Stimulated activated CD4-positive, alpha-beta T cell treated with anti-CD3 and anti-CD28 coated beads, Interleukin-12 subunit alpha, Interleukin-12 subunit beta, amount 100 ng/mL, for 48 hours (primary cell): ENCODE data around the gene PLEKHH2.
"Not testable (repeated sequence)": the region's sequence is repeated elsewhere in the genome, so short reads cannot be mapped to it uniquely, and the experiment has no call there.

Experiments used
- DNase-seq, 3 donors: peaks; one replicate each; pipeline ENCODE4 v3.0.0-alpha.2; 2020; ENCODE audit warnings: low read depth in 2 of 3, low spot score in 1 of 3

Gene PLEKHH2

DNA sequence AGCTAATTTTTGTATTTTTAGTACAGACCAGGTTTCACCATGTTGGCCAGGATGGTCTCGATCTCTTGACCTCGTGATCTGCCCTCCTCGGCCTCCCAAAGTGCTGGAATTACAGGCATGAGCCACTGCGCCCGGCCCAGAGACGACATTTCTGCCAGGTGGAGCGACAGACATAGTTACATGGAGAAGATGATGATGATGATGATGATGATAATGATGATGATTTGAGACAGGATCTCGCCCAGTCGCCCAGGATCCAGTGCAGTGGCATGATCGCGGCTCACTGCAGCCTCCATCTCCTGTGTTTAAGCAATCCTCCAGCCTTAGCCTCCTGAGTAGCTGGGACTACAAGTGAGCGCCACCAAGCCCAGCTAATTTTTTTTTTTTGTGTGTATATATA is 907 bp upstream of the PLEKHH2 start:
- not testable (repeated sequence) for DNase-seq

DNA sequence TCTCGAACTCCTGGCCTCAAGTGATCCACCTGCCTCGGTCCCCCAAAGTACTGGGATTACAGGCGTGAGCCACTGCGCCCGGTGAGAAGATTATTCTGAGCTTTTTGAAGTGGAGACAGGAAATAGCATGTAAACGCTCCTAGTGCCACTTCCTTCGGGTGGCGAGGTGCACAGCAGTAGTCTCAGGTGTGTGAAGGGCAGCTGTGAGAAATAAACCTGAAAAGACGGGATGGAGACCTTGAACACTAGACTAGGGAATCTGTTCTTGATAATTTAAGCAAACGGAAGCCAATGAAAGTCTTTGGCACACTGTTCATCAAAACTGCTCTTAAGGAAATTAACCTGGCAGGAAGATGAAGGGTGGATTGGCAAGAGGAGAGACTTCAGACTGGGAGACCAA is 439 bp upstream of the PLEKHH2 start:
- peak in 1 of 3 donors; percentile 3 for DNase-seq

- no peak for DNase-seq
These were observed 5.3 kb downstream of the PLEKHH2 start for GRCh38 chr2:43642363-43642762.

DNA sequence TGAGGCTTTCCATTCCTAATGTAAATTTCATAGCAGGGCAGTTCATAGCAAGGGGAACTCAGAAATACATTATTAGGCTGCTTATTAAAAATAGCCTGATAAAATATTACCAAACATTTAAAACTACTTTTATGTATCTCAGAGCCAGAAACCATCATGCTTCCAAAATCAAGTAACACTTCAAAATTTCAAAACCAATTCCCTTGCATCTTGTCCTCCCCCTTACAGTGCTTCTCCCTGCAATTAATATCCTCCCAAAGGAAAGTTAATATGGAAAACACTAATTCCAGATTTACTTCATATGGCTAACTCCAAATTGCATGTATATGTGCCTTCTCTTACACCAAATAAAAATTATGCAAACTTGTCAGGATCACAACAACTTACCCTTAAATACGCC is 6.6 kb downstream of the PLEKHH2 start:
- DNase-seq: no peak

DNA sequence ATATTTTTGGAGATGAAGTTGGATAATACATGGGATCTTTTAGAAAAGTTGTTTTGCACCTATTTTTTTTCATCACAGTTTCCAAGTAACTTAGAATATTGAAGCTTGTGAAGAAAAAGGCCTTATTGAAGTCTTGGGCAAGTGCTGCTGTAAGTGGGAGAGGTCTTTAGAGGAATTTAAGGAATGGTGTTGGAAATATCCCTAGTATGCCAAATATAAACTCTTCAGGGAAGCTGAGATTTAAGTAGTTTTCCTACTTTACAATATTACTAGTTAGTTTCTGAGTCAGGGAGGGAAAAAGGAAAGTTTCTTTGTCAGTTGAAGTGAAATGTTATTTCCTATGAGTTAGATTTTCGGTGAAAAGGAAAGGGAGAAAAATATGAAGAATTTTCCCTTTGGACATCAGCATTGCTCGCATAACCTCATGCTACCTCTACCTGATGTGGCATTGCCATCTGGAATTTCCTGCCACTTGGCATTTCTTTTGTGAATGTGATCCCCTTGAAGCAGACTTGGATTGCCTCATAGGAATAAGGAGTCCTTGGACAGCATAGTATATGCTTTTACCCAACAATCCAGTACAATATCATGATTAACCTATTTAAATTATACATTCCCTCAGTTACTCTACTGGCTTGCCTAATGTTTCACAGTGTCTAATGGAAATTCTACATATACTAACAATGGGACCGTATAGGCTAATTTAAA is 12.1 kb downstream of the PLEKHH2 start:
- DNase-seq: no peak

DNA sequence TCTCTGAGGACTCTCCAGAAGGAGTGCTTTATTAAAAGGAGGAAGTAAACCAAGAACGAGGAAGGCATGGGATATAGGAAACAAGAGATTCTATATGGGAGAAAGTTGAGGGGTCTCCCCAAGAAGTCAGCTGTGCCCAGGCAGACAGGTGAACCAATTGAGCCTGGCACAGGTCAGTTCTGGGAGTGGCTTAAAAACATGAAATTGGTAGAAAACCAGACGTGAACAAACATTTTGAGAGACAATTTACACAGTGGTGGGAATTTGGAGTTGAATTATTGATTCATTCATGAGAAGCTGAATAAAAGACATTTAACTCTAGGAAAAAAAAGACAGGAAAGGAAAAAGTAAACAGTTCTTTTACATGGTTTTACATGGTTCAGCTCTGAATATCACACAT is 16.4 kb downstream of the PLEKHH2 start:
- no peak for DNase-seq

GRCh38 chr2:43657241-43657640 is 20.2 kb downstream of the PLEKHH2 start:
- DNase-seq: no peak

GRCh38 chr2:43675646-43676321 is 38.7 kb downstream of the PLEKHH2 start:
- no peak for DNase-seq

DNA sequence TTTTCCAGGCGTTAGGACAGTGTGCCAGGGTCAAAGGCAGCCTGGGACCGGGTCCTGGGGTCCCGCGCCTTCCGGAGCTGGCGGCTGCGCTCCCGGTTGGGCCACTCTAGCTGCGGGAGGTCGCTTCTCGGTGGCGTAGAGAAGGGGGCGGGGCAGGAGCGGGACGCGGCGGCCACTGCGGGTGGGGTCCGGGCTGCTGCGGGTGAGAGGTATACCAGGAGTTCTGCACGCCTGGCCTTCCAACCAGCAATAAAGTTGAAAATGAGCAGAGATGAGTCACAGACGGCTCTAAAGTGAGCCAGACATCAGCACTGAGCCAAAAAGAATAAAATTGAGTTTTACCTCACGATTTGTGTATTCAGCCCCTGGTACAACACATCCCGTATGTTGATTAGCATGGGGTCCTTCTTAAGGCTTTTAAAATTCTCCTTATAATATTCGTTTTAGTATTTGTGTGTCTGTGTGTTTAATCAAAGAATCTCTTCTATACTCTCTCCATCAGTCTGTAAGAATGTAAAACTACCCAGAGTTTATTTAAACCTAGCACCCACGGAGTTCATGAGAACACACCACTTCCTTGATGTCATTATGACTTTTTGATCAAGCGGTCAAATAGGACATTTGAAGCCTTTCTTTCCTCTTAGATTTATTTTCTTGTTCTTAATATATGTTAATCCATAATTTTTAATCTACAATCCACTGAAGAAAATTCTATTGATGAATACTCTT is 39.4 kb downstream of the PLEKHH2 start, which contains the start of gene C1GALT1C1L:
Gene C1GALT1C1L, minus strand, starts transcription at position 108 of the 729 bp plus-strand sequence. Its CDS starts 107 bp downstream, at position 1.
- DNase-seq: peak; percentile 3 to 9 (median 6)

- not testable (repeated sequence) for DNase-seq
These were observed 40.7 kb downstream of the PLEKHH2 start for GRCh38 chr2:43677783-43678182.

DNA sequence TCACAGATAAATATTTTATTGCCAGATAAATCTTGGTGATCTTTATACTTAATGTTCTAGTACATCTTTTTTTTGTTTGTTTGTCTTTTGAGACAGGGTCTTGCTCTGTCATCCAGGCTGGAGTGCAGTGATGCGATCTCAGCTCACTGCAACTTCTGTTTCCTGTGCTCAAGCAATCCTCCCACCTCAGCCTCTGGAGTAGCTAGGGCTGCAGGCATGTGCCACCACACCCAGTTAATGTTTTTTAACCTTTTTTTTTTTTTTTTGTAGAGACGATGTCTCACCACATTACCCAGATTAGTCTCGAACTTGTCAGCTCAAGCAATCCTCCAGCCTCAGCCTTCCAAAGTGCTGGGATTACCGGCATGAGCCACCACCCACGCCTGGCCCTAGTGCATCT is 48.3 kb downstream of the PLEKHH2 start:
- DNase-seq: no peak

DNA sequence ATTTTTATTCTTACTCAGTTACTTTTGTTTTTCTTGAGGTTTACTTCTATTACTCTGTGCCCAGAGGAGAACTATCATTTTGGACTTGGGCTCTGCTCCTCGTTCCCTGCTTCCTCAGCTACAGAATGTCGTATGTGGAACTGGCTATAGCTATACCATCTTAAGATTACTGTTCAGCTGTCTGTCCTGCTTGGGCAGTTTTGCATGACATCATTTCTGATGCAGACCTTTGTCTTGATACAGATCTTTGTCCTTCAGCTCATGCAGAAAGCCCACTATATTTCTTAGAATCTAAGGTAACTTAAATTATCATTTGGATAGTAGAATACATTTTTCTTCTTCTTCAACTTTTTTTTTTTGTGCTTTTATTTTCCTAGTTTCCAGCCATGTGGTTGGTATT is 52.9 kb downstream of the PLEKHH2 start:
- DNase-seq: no peak

DNA sequence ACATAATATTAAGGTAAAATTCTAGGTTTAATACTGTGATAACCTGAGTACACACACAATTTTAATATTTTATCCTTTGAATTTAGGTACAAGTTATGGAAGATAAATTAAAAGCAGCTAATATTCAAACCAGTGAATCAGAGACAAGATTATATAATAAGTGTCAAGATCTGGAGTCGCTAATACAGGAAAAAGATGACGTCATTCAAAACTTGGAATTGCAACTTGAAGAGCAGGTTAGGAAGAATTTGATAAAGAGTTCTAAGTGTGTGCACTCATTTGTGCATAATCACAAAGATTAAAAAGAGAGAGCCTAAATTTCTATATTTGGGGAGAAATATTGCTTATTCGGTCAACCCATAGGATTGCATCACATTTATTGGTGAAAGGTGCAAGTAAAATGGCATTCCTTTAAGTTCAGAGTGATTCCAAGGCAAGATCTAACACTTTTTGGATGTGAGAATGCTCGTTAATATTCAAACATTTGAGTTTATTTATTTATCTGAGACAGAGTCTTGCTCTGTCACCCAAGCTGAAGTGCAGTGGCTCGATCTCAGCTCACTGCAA is 55.5 kb downstream of the PLEKHH2 start:
- DNase-seq: no peak

GRCh38 chr2:43698140-43698539 is 61.1 kb downstream of the PLEKHH2 start:
- DNase-seq: not testable (repeated sequence)

DNA sequence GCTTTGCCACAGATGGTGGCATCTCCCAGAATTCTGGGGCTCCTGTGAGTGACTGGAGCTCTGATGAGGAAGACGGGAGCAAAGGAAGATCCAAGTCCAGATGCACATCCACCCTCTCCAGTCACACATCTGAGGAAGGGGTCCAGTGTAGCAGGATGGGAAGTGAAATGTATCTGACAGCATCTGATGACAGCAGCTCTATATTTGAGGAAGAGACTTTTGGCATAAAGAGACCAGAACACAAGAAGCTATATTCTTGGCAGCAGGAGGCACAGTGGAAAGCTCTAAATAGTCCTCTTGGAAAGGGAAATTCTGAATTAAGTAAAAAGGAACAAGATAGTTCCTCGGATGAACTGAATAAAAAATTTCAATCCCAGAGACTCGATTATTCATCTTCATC is 62.7 kb downstream of the PLEKHH2 start:
- DNase-seq: no peak

DNA sequence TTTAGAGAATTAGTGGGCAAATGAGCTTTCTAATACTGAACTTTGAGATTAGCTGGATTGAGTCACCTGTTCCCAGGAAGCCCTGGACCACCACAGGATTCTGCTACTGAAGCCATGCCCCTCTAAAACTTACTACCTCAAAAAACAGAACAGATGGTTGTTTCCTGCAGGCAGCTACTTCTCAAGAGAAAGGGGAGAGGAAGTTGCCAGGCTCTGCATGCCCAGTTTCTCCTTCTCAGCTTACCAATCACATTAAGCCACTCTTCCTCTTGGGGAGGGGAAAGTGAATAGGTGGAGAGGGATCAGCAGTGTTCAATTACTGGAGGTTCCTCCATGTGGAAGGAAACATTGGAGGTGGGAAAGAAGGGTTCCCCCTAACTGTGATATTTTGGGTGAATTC is 64.1 kb downstream of the PLEKHH2 start:
- DNase-seq: no peak

DNA sequence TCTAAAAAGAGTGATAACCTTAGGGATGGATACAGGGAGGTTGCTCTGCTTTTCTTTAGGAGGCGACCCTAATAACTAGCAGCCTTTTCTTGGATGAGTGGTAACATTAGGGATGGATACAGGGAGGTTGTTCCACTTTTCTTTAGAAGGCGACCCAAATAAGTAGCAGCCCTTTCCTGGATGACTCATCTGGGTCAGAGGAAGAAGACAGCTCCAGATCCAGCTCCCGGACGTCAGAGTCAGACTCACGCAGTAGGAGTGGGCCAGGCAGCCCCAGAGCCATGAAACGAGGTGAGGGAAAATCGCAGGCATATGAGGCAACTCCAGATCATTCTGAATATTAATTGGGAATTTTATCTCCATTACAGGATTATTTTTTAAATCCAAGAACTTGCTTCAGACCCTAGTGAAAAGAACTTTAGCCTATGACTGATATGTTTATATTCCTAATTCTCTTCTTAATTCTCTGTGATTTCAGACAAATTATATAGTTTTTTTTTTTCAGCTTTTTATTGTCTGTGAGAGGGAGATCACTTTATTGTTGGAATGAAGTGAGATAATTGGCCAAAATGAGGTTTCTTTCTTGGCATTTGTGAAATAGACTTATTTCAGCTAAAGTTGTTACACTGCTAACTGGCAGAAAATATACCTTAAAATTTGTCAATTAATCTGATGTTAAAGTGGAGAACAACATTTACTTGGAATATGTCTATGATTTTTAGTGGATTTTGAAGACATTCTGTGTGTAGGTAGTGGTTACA is 70.4 kb downstream of the PLEKHH2 start:
- no peak for DNase-seq

GRCh38 chr2:43708178-43708577 is 71.1 kb downstream of the PLEKHH2 start:
- DNase-seq: no peak

DNA sequence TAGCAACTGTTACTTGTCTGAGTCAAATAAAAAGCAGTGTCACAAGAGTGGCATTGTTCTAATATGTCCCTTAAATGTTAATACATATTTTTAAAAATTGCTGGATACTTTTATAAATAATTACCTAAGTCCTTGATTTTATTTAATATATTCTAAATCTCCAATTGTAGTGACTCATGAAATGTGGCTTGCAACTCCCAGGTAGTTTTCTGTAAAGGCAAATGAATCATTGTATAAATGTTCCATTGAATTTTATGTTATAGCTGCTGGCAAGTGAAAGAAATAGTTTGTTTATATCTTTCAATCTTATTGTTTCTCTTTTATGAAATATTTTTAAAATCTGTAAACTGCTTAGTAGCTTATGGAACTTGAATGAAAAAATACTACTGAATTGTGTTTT is 71.8 kb downstream of the PLEKHH2 start:
- DNase-seq: no peak

GRCh38 chr2:43710866-43711265 is 73.8 kb downstream of the PLEKHH2 start:
- DNase-seq: no peak

DNA sequence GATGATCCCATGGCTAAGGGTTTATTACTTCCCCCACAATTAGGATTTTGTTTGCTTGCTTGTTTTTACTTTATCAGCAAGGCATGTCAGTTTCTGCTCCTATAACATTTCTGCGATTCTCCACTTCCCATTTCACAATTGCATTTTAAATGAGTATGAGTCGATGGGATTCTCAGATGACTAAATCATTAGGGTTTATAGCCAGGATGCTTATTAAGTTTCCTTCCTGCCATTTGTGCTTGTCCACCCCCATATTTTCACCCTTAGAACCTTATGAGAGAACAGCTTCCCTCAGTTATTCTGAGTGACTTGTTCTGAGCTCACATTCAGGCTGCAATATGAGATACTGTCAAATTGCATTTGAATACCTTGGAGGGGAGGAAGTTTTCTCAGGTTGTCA is 77.1 kb downstream of the PLEKHH2 start:
- DNase-seq: no peak
